Activated CD8-positive, alpha-beta T cell treated with anti-CD3 and anti-CD28 coated beads for 36 hours (primary cell): ENCODE data around the gene MS4A4A. TPM values are rescaled to one million over a fixed set of nuclear protein-coding genes. Genes with fewer than 3 reads are reported as not detected.

ENCODE experiments used
- ATAC-seq: fragments of 200-7000 bp; cut with Tn5 transposase; one replicate; pipeline ENCODE4 v1.10.0; 2021; ENCODE audit warnings: mild to moderate bottlenecking, moderate library complexity
- CTCF ChIA-PET: fragments of 350-600 bp; sonication (Branson Sonifier 250); formaldehyde crosslinking; loops from one replicate; lab custom pipeline; 2021; ENCODE audit warnings: antibody characterized with exemption; lab: Charles Lee
- POLR2A ChIA-PET: fragments of 350-600 bp; sonication (Branson Sonifier 250); formaldehyde crosslinking; loops from one replicate; lab custom pipeline; 2021; ENCODE audit warnings: antibody characterized with exemption; lab: Charles Lee
- DNase-seq: peaks from one replicate; pipeline ENCODE4 v3.0.0-alpha.2; 2020
- H3K27ac Mint-ChIP-seq: one replicate; pipeline ENCODE4 v1.8.0; 2021; ENCODE audit warnings: mild to moderate bottlenecking, mixed read lengths
- H3K27me3 Mint-ChIP-seq: one replicate; pipeline ENCODE4 v1.8.0; 2021; ENCODE audit warnings: mixed read lengths
- H3K36me3 Mint-ChIP-seq: one replicate; pipeline ENCODE4 v1.8.0; 2021; ENCODE audit warnings: low read depth, mixed read lengths
- H3K4me1 Mint-ChIP-seq: one replicate; pipeline ENCODE4 v1.8.0; 2021; ENCODE audit warnings: low read depth, mixed read lengths
- H3K4me3 Mint-ChIP-seq: one replicate; pipeline ENCODE4 v1.8.0; 2021; ENCODE audit warnings: mild to moderate bottlenecking, moderate library complexity, mixed read lengths
- H3K9me3 Mint-ChIP-seq: one replicate; pipeline ENCODE4 v1.8.0; 2021; ENCODE audit warnings: mixed read lengths
- CTCF ChIP-seq: fragments of 200-600 bp; IDR thresholded peaks from one replicate; pipeline ENCODE4 v1.8.0; 2022; ENCODE audit warnings: antibody characterized with exemption, mild to moderate bottlenecking
- intact Hi-C: fragments of 100-400 bp; cut with micrococcal nuclease; formaldehyde crosslinking; loops from one replicate; pipeline ENCODE4 v1.10.0; 2022
- total RNA-seq, 2 experiments: library from RNA; stranded (reverse); gene quantifications; one replicate each; pipeline ENCODE4 v1.2.3, GENCODE V29; 2021

The MS4A4A gene
- total RNA-seq, 2 experiments from 2014 or later, result not detected

DNA sequence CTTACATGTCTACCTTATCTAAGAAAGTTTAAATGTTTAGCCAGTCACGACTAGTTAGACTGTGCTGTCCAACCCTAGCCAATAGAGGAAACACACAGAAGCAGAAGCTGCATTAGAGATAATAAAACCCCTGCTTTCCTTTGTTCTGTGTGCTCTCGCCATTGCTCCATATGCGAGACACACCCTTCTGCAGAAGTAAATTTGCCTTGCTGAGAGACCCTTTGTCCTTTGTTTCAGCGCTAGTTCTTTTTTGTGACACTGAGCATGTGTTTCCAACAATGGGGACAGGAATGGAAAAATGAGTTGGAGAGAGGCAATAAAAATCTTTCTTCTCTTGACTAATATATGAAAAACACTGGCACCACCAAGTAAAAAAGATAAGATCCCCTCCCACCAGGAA, 19.5 kb upstream of the MS4A4A start:
- no peak for ATAC-seq
- Mint-ChIP-seq H3K9me3 (peaks cover 5% of the 10 kb centered on the region), H3K27ac (no peak overlapping the region), H3K36me3 (no peaks in the 10 kb centered on the region), H3K4me3 (no peak overlapping the region), H3K4me1 (no peaks in the 10 kb centered on the region), H3K27me3 (peaks cover 6% of the 10 kb centered on the region)
- TF ChIP-seq CTCF, result no peak
- DNase-seq, result no peak
- POLR2A ChIA-PET, result no interaction called here
- intact Hi-C loops, result loop anchor here (10.0 kb wide), 1 partner anchor 224 kb away; no protein-coding TSS in a partner anchor
- CTCF ChIA-PET, result no interaction called here

DNA sequence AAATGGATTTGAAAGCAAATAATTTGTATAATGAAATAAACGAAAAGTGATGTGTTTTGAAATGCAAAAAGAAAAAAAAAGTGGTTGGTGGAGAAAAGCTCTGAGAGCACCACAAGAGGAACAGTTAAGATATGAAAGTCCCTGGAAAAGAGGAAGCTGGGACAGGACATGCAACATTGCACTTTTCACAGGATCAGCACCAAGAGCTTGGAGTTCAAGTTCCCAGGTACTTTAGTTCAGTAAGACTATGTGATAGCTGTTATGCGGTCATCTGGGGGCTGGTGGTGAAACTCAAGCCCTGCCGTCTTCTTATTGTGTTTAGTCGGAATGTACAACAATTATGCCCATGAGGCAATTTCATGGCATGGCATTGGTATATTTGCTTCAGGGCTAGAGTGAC, 17.1 kb upstream of the MS4A4A start:
- no peak for ATAC-seq
- H3K36me3 Mint-ChIP-seq, result no peaks in the 10 kb centered on the region
- H3K9me3 Mint-ChIP-seq, result peaks cover 5% of the 10 kb centered on the region
- DNase-seq, result no peak
- no peaks in the 10 kb centered on the region for H3K4me1 Mint-ChIP-seq
- intact Hi-C loops, result loop anchor here (10.0 kb wide), 1 partner anchor 221 kb away; no protein-coding TSS in a partner anchor
- POLR2A ChIA-PET, result no interaction called here
- no peak for TF ChIP-seq CTCF
- CTCF ChIA-PET, result interaction anchor here (0.6 to 3.4 kb wide), 5 partner anchors 12 to 100 kb away, joined by 3 to 48 read pairs (median 8); no protein-coding TSS in a partner anchor
- no peak overlapping the region for H3K27ac Mint-ChIP-seq
- H3K4me3 Mint-ChIP-seq, result no peak overlapping the region
- H3K27me3 Mint-ChIP-seq, result peaks cover 10% of the 10 kb centered on the region

DNA sequence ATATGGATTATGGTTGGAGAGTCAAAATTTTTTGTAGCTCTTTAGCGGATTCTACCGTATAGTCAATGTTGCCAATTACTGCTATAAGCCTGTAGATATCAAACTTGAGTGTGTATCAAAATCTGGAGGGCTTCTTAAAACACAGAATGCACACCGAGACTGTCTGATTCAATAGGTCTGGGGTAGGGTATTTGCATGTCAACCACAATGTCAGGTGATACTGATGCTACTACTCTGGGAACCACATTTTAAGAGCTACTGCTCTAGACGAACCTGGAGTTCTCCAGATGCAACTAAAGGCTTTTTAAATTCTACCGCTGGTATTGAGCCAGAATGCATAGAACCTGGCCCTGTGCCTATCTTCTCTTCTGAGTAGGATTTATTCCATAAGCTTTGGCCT, 15.8 kb upstream of the MS4A4A start:
- ChIA-PET CTCF (interaction anchor here (0.8 to 3.4 kb wide), 17 partner anchors 7 to 567 kb away, joined by 3 to 48 read pairs (median 5); partner anchors contain the start of gene MS4A6A), POLR2A (interaction anchor here (0.7 kb wide), 1 partner anchor 115 kb away, joined by 3 read pairs; no protein-coding TSS in a partner anchor)
- Mint-ChIP-seq H3K4me1 (no peaks in the 10 kb centered on the region), H3K27ac (no peak overlapping the region), H3K36me3 (no peaks in the 10 kb centered on the region), H3K27me3 (peaks cover 14% of the 10 kb centered on the region), H3K4me3 (no peak overlapping the region), H3K9me3 (peaks cover 5% of the 10 kb centered on the region)
- intact Hi-C loops, result loop anchor here (2.0 to 10.0 kb wide), 3 partner anchors 78 to 353 kb away; no protein-coding TSS in a partner anchor
- DNase-seq (no peak), ATAC-seq (no peak)
- no peak for TF ChIP-seq CTCF

GRCh38 chr11:60265373-60266214, 14.9 kb upstream of the MS4A4A start:
- peaks cover 14% of the 10 kb centered on the region for H3K27me3 Mint-ChIP-seq
- peaks cover 5% of the 10 kb centered on the region for H3K9me3 Mint-ChIP-seq

More at GRCh38 chr11:60265373-60266214, 14.9 kb upstream of the MS4A4A start:
- H3K27ac Mint-ChIP-seq, result no peak overlapping the region
- peak; percentile 88 for TF ChIP-seq CTCF
- ATAC-seq (no peak), DNase-seq (peak; percentile 25)
- ChIA-PET CTCF (interaction anchor here (0.7 to 3.4 kb wide), 30 partner anchors 8 to 566 kb away, joined by 3 to 48 read pairs (median 4); partner anchors contain the start of genes MS4A4E and MS4A6A), POLR2A (interaction anchor here (0.7 kb wide), 1 partner anchor 114 kb away, joined by 3 read pairs; no protein-coding TSS in a partner anchor)
- H3K36me3 Mint-ChIP-seq, result no peaks in the 10 kb centered on the region
- no peaks in the 10 kb centered on the region for H3K4me1 Mint-ChIP-seq
- intact Hi-C loops, result loop anchor here (2.0 to 10.0 kb wide), 3 partner anchors 77 to 352 kb away; no protein-coding TSS in a partner anchor
- no peak overlapping the region for H3K4me3 Mint-ChIP-seq
